ENCODE measurements around the gene TTLL13. TPM values are rescaled to one million over a fixed set of nuclear protein-coding genes. Genes with fewer than 3 reads are reported as not detected.

The TTLL13 gene
- total RNA-seq, 1 experiment from 2014 or later: 1.0 TPM

DNA sequence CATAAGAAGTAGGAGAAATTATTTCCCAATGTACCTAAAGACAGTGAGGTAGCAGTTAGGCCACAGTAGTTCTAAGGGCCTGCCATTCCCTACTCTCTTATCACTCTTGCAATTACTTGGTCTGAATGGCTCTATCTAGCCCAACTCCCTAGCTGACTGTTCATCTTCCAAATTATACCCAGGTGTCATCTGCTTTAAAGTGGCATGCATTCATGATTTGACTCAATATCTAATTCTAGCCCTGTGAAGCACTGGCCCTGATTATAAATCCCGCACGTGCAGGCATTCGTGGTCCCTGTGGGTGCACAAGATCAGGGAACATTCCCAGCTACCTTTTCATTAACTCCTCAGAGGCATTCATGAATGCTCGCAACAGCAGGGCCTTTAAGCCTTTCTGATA, 59.7 kb downstream of the TTLL13 start (continued):
- TF ChIP-seq POLR2A (IDR thresholded peaks at IDR 0.05; ENCODE audit: borderline replicate concordance, extremely low read depth, insufficient read depth, insufficient read length) (no peak), ELF1 (IDR thresholded peaks at IDR 0.05; ENCODE audit: borderline replicate concordance, low read depth) (no peak), TCF7L2 (IDR thresholded peaks at IDR 0.05; ENCODE audit: borderline replicate concordance, extremely low read depth, insufficient read depth, insufficient read length) (no peak), CBX3 (IDR thresholded peaks at IDR 0.05; ENCODE audit: low read depth) (no peak), JUND (IDR thresholded peaks at IDR 0.05) (no peak), ZFX (IDR thresholded peaks at IDR 0.05) (no peak), POLR2AphosphoS5 (IDR thresholded peaks at IDR 0.05; ENCODE audit: low read depth, low read length) (no peak), SRF (IDR thresholded peaks at IDR 0.05; ENCODE audit: low read depth) (no peak)

Other genes with a start within 250 kb of the TTLL13 start
- 10.0 TPM for gene ZNF710, start 248.2 kb upstream of the TTLL13 start, total RNA-seq (2021; ENCODE audit: unreplicated experiment)
- gene IDH2, start 147.1 kb upstream of the TTLL13 start, total RNA-seq (2021; ENCODE audit: unreplicated experiment): 48.1 TPM
- 98.6 TPM for gene SEMA4B, start 48.2 kb upstream of the TTLL13 start, total RNA-seq (2021; ENCODE audit: unreplicated experiment)
- 92.7 TPM for gene CIB1, start 15.6 kb upstream of the TTLL13 start, total RNA-seq (2021; ENCODE audit: unreplicated experiment)
- 15.4 TPM for gene GDPGP1, start 15.3 kb upstream of the TTLL13 start, total RNA-seq (2021; ENCODE audit: unreplicated experiment)
- 72.7 TPM for gene NGRN, start 16.1 kb downstream of the TTLL13 start, total RNA-seq (2021; ENCODE audit: unreplicated experiment)
- 4.0 TPM for gene ZNF774, start 102.7 kb downstream of the TTLL13 start, total RNA-seq (2021; ENCODE audit: unreplicated experiment)
- gene IQGAP1, start 138.7 kb downstream of the TTLL13 start, total RNA-seq (2021; ENCODE audit: unreplicated experiment): 113 TPM